GM11168 (cell line): Measurements from ENCODE around the gene TNN.

ENCODE experiments used
- in situ Hi-C: fragments of 300-500 bp; cut with MboI; formaldehyde crosslinking; loops from one replicate; pipeline ENCODE4 v1.12.0; 2022; ENCODE audit warnings: low sequenced_read_pairs; ENCODE audit not compliant: unreplicated experiment

The TNN gene

DNA sequence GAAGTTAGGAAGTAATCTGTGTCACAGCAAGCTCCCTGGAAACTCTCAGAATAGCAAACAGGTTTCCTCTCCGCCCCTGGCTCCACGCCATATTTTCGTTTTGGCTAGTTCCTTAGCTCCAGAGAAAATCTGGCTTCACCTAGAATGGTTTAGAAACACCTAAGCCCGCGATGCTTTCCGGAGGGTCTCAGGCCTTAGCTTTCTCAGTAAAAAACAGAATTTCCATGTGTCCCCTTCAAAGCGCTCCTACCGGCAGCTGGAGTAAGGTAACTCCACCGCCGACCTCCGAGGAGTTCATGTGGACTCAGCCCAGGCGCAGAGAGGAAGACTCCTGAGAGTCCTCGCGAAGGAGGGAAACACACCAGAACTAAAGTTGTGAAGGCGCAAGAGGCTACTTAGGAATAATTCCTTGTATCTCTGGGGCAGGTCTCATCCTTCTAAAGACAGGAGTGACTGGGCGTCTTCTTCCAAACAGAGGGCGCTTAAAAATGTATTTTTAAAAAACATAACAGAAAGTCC lies 124.5 kb downstream of the TNN start:
- in situ Hi-C loops = no loop called here

DNA sequence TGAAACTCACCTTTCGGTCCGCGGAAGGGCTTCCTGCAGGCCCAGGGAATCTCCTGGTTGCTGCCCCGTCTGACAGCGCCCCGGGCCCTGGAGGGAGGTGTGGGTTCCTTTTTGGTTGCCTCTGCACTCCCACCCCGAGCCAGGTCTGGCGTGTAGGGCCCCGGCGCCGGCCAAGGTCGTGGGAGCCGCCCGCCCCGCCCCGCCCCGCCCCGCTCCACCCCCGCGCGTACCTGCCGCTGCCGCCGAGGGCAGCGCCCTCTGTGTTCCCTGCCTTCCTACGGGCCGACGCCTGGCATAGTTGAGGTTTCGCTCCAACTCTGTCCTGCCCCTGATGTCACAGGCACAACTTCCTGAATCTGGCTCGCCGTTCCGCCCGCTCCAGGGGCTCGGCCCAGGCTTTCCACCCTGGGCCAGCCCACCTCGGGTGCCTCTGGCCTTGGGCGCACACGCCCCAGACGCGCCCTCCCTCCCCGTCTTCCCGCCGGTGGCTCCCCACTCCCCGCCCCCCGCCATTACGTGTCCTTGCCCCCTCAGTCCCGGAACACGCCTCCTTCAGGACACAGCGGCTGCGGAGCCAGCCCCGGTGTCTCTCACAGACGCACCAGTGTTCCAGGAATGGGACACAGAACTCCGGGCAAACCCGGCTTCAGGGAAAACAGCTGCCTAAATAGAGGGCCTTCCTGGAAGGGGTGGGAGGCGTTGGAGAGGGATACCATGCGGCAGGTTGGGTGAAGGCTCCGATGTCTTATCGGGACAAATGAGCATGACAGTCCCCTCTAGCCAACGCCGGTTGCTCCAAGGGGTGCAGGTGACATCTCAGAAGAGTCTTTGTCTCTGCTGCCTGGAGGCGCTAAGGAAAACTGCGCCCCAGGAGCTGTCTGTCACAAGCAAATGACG lies 125.2 kb downstream of the TNN start, which contains the start of gene KIAA0040:
Gene KIAA0040, minus strand, starts transcription at position 147 of the 897 bp plus-strand sequence. CDS start 31,763 bp downstream, outside the sequence.
- in situ Hi-C loops = no loop called here

DNA sequence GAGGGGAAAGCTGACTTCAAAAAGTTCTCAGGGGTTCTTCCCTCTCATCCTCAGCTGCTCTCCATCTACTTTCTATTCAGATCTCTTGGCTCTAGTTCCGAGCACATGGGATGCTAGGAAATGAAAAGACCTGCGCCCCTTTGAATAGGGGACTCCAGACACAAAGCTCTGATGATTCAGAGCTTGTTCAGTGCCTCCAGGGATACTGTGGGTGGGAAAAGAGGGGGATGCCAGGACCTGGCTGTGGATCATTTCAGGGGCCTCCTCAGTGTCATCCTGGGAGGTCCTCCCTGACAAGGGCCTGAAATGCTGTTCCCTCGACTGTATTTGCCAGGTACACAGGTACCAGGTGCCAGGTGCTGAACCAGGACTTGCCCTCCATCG lies 125.9 kb downstream of the TNN start:
- in situ Hi-C loops = no loop called here

DNA sequence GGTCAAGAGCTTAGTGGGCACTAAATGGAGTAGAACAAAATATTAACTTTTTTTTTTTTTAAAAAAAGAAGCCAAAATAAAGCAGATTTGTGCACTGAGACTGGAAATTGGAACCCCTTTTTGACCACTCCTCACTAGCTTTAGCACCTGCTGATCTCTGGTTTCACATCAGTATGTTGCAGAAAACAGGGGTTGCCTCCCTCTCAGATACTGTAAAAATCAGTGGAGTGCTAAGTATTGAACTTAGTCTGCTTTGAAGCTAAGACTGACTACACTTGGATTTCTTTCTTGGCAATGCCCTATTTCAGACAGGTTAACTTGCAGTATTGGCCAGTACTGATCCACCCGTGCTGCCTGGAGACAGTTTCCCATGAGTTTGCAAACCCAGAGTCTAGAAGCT lies 127.6 kb downstream of the TNN start:
- in situ Hi-C loops = no loop called here

DNA sequence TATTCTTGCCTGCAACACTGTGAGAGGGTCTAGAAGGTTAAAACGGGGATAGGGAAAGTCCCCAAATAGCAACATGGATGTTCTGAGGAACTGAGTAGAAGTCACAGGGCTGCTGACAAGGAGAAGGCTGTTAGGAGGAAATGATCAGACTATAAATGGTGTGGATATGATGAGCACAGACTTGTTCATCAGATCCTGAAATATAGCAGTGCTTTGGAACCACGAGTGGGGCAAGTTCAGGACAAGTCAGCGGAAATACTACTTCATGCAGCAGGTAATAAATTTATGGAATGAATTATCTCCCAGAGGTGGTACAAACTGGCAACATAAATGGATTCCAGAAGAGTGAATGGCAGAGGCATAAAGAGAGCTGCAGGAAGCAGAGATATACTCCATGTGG lies 128.2 kb downstream of the TNN start:
- in situ Hi-C loops = no loop called here

GRCh38 chr1:175197531-175197930 lies 129.9 kb downstream of the TNN start:
- in situ Hi-C loops = no loop called here
